H1 (cell line): ENCODE data around the gene KIAA1328.

Experiments
- GABPA ChIP-seq: IDR thresholded peaks from 2 replicates; pipeline ENCODE4 v1.6.1; 2011; ENCODE audit warnings: mild to moderate bottlenecking, low read length, moderate library complexity, borderline replicate concordance; ENCODE audit not compliant: insufficient read depth
- KDM1A ChIP-seq: fragments of 200-600, 300-600 bp; sonication (generic); IDR thresholded peaks from 2 replicates; pipeline ENCODE4 v1.7.1; 2016; ENCODE audit warnings: mild to moderate bottlenecking, low read length, borderline replicate concordance
- POLR2A ChIP-seq, 2 experiments: IDR thresholded peaks; 1 replicate in 1 of 2; 2 replicates in 1 of 2; pipeline ENCODE4 v1.6.1; 2011; ENCODE audit warnings: low read depth in 2 of 2, low read length in 2 of 2, mild to moderate bottlenecking in 2 of 2; ENCODE audit errors: control extremely low read depth in 1 of 2
- SP4 ChIP-seq: IDR thresholded peaks from 2 replicates; pipeline ENCODE4 v1.6.1; 2012; ENCODE audit warnings: low read length, inconsistent platforms
- YY1 ChIP-seq: IDR thresholded peaks from 2 replicates; pipeline ENCODE4 v1.6.1; 2011; ENCODE audit warnings: low read depth, mild to moderate bottlenecking, low read length
- TF ChIP-seq, protein P1 (sequence below), 3 experiments: IDR thresholded peaks; 1 replicate in 2 of 3; 2 replicates in 1 of 3; pipeline versions ENCODE4 v1.5.1 to v1.6.1; 2011; ENCODE audit warnings: low read length in 3 of 3, mild to moderate bottlenecking in 3 of 3, inconsistent platforms in 2 of 3, low read depth in 1 of 3, moderate library complexity in 1 of 3; ENCODE audit not compliant: insufficient read depth in 1 of 3; ENCODE audit errors: control extremely low read depth in 1 of 3

DNA sequence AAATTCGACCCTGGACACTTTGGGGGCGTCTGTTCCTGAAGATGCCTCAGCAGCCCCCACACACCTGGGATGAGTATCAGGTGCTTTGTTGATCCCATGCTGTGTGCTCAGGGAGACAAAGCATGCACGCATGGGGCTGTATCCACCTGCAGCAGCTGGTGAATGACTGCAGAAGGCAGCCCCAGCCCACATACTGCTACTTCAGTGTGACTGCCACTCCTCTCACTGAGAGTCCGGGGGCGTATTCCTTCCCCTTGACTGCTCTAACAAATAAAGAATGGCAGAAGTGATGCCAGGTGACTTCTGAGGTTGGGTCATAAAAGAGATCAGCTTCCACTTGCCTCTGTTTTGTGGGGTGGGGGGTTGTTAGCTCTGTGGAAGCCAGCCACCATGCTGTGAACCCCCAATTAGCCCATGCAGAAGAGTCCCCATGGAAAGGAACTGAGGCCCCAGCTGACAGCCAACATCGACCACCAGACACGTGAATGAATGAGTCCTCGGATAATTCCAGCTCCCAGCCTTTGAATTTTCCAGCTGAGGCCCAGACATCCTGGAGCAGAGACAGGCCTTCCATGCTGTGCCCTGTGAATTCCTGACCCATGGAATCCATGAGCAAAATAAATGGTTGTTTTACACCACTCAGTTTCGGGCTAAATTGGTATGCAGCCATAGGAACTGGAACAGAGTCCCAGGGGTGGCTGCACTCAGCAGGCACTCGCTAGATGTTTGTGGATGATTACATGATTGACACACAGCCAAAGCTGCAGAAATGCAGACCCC is 447.4 kb downstream of the KIAA1328 start:
- TF ChIP-seq YY1 = no peak
- TF ChIP-seq, protein P1, sequence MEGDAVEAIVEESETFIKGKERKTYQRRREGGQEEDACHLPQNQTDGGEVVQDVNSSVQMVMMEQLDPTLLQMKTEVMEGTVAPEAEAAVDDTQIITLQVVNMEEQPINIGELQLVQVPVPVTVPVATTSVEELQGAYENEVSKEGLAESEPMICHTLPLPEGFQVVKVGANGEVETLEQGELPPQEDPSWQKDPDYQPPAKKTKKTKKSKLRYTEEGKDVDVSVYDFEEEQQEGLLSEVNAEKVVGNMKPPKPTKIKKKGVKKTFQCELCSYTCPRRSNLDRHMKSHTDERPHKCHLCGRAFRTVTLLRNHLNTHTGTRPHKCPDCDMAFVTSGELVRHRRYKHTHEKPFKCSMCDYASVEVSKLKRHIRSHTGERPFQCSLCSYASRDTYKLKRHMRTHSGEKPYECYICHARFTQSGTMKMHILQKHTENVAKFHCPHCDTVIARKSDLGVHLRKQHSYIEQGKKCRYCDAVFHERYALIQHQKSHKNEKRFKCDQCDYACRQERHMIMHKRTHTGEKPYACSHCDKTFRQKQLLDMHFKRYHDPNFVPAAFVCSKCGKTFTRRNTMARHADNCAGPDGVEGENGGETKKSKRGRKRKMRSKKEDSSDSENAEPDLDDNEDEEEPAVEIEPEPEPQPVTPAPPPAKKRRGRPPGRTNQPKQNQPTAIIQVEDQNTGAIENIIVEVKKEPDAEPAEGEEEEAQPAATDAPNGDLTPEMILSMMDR (IDR thresholded peaks at IDR 0.05; ENCODE audit: control extremely low read depth in 1 of 3, insufficient read depth in 1 of 3, low read depth in 1 of 3, low read length in 3 of 3) = no peak
- TF ChIP-seq SP4 = no peak
- TF ChIP-seq POLR2A (IDR thresholded peaks at IDR 0.05; ENCODE audit: control extremely low read depth in 1 of 2, low read depth in 2 of 2, low read length in 2 of 2) = no peak
- TF ChIP-seq KDM1A = no peak
- no peak for TF ChIP-seq GABPA
